Bronchial epithelial cell (primary cell): Measurements from ENCODE around the gene NDUFA12. TPM values are rescaled to one million over a fixed set of nuclear protein-coding genes. Genes with fewer than 3 reads are reported as not detected.
A peak's percentile ranks its signal among the peaks of the same experiment; 100 is the strongest.

Experiments used
- DNase-seq: peaks from one replicate; pipeline ENCODE4 v3.0.0-alpha.2; 2010; ENCODE audit warnings: low read depth
- FAIRE-seq: peaks from 2 replicates; lab custom pipeline; 2011; peaks lifted over from hg19 to GRCh38; lab: Jason Lieb, UNC
- H3K27me3 ChIP-seq: 2 replicates; pipeline ENCODE4 v1.5.1; 2011; ENCODE audit warnings: low read length; ENCODE audit not compliant: control insufficient read depth, insufficient read depth
- H3K36me3 ChIP-seq: 2 replicates; pipeline ENCODE4 v1.5.1; 2011; ENCODE audit warnings: low read length; ENCODE audit not compliant: control insufficient read depth, insufficient read depth
- H3K4me3 ChIP-seq: 2 replicates; pipeline ENCODE4 v1.5.1; 2011; ENCODE audit warnings: mild to moderate bottlenecking, low read depth, low read length, control low read depth
- CTCF ChIP-seq: IDR thresholded peaks from 2 replicates; pipeline ENCODE4 v1.5.1; 2011; ENCODE audit warnings: mild to moderate bottlenecking, moderate library complexity, low read length, control low read depth, inconsistent platforms; ENCODE audit not compliant: insufficient read depth, severe bottlenecking
- total RNA-seq: library from RNA; depleted of rRNA; stranded (reverse); fragments of >200 nt; gene quantifications from 2 replicates; pipeline ENCODE4 v1.2.1, GENCODE V29; 2014

The NDUFA12 gene
- total RNA-seq, 1 donor from 2014 or later, result 173 TPM

- no peak for TF ChIP-seq CTCF
- Histone ChIP-seq H3K4me3 (no peak overlapping the region), H3K36me3 (no peaks in the 10 kb centered on the region), H3K27me3 (no peaks in the 10 kb centered on the region)
- FAIRE-seq, result no peak
- DNase-seq, result no peak
Measured at GRCh38 chr12:94982456-94982855, 21.0 kb downstream of the NDUFA12 start.

DNA sequence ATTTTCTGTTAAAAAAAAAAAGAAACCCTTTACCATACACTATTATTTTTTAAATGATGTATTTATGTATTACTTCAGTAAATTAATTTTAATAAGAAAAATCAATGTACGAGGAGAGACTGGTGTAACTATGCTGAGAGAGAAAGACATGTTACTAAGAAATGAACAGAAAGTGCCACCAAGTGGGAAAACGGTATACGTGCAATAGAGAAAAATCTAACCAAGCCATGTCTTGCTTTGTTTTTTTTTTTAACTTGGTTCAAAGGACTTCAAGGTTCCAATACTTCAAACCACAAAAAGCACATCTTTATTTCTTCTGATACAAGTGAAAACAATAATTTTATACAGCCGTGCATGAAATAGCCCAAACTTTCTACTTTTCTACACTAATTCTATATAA is 22.9 kb downstream of the NDUFA12 start:
- FAIRE-seq, result no peak
- DNase-seq, result peak; percentile 22

GRCh38 chr12:94979941-94980340 is 23.6 kb downstream of the NDUFA12 start:
- TF ChIP-seq CTCF, result no peak
- DNase-seq (no peak), FAIRE-seq (no peak)
- Histone ChIP-seq H3K36me3 (no peaks in the 10 kb centered on the region), H3K27me3 (no peaks in the 10 kb centered on the region), H3K4me3 (no peak overlapping the region)

More for the DNA sequence above, 22.9 kb downstream of the NDUFA12 start:
- Histone ChIP-seq H3K4me3 (no peak overlapping the region), H3K36me3 (no peaks in the 10 kb centered on the region), H3K27me3 (no peaks in the 10 kb centered on the region)
- no peak for TF ChIP-seq CTCF

DNA sequence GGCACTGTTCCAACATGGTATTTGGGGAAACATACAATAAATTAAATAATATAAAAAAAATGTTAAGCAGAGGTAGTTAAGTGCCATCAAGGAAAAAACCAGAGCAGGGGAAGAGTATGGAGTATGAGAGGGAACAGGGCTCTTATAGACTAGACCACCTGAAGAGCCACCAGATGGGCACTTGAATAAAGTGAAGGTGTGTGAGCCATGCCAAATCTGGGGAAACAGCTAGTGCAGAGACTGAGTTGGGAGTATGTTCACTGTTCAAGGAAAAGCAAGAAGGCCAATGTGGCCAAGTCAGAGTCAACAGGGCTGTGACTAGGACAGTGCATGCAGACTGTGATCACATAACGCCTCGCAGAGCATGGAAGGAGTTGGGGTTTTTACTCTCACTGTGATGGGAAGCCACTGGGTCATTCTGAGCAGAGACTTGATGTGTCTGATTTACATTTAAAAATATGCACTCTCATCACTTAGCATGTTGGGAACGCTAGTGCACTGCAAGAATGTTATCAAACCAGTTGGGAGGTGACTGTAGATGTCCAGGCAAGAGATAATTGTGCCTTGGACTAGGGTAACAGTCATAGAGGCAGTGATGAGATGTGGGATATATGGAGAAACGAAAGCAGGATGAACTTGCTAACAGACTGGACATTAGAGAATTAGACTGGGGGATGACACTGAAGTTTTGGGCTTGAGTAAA is 25.6 kb downstream of the NDUFA12 start:
- no peak for TF ChIP-seq CTCF
- Histone ChIP-seq H3K36me3 (no peaks in the 10 kb centered on the region), H3K27me3 (no peaks in the 10 kb centered on the region), H3K4me3 (no peak overlapping the region)
- FAIRE-seq, result no peak
- DNase-seq, result peak; percentile 22

GRCh38 chr12:94973221-94973620 is 30.3 kb downstream of the NDUFA12 start:
- DNase-seq, result no peak
- no peak for TF ChIP-seq CTCF
- H3K36me3 ChIP-seq, result no peaks in the 10 kb centered on the region
- H3K4me3 ChIP-seq, result no peak overlapping the region
- FAIRE-seq, result no peak
- no peaks in the 10 kb centered on the region for H3K27me3 ChIP-seq

GRCh38 chr12:94972795-94973194 is 30.7 kb downstream of the NDUFA12 start:
- no peaks in the 10 kb centered on the region for H3K27me3 ChIP-seq
- no peak for TF ChIP-seq CTCF
- no peak for FAIRE-seq
- no peak for DNase-seq
- no peaks in the 10 kb centered on the region for H3K36me3 ChIP-seq
- no peak overlapping the region for H3K4me3 ChIP-seq
